Measurements from ENCODE around the gene DCBLD1.
A peak's percentile ranks its signal among the peaks of the same experiment; 100 is the strongest.
"Not testable (repeated sequence)": the region's sequence is repeated elsewhere in the genome, so short reads cannot be mapped to it uniquely, and the experiment has no call there.

DCBLD1 gene

GRCh38 chr6:117482240-117483003 lies at the start of gene DCBLD1:
Gene DCBLD1, plus strand, starts transcription at chr6:117482674. Its CDS starts 108 bp downstream, at chr6:117482782.
- peak within 1 kb of the TSS; percentile 84 for H3K4me3 ChIP-seq (ENCODE audit: control insufficient read depth, low read depth, low read length)
- peak; percentile 60 for DNase-seq (ENCODE audit: low read depth)
- no peak for TF ChIP-seq CTCF (conservative IDR thresholded peaks at IDR 0.05; ENCODE audit: control insufficient read depth, insufficient read depth, low read depth, low read length)

DNA sequence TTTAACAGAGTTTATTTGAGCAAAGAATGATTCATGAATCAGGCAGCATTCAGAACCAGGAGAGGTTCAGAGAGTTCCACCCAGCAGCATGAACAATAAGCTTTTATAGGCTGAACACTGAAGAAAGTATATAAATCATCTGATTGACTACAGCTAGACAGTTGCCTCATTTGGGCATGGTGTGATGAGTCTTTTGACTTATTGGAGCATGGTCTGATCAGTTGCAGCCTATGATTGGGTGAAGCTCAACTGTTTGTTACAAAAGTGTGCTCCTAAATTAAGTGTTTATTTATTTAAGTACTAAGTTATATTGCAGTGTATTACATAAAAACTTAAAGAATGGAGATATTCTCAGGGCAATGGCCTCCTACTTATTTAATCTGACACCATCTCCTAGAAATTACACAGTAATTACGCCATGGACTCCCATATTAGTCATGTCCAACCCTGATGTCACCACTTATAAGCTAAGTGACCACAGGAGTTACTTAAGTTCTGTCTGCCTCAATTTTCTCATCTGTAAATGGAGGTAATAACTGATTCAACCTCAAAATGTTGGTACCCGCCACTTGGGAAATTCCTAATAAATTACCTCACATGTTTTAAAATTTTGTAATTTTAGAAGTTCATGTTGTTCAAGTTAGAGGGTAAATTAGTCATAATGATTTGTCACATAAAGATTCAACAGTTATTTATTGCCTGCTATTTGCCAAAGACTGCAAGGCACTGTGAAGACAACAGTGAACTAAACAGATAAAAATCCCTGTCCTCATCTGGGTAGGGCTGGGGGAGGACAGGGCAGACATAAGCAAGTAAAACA lies 41.6 kb upstream of the DCBLD1 start:
- H3K4me3 ChIP-seq (ENCODE audit: control insufficient read depth, low read depth, low read length), result no peak overlapping the region
- DNase-seq (ENCODE audit: low read depth), result peak; percentile 99
- no peak for TF ChIP-seq CTCF (conservative IDR thresholded peaks at IDR 0.05; ENCODE audit: control insufficient read depth, insufficient read depth, low read depth, low read length)

- H3K4me3 ChIP-seq (ENCODE audit: control insufficient read depth, low read depth, low read length), result no peak overlapping the region
- peak; percentile 88 for DNase-seq (ENCODE audit: low read depth)
- no peak for TF ChIP-seq CTCF (conservative IDR thresholded peaks at IDR 0.05; ENCODE audit: control insufficient read depth, insufficient read depth, low read depth, low read length)
These were observed 40.6 kb upstream of the DCBLD1 start for GRCh38 chr6:117441824-117442264.

DNA sequence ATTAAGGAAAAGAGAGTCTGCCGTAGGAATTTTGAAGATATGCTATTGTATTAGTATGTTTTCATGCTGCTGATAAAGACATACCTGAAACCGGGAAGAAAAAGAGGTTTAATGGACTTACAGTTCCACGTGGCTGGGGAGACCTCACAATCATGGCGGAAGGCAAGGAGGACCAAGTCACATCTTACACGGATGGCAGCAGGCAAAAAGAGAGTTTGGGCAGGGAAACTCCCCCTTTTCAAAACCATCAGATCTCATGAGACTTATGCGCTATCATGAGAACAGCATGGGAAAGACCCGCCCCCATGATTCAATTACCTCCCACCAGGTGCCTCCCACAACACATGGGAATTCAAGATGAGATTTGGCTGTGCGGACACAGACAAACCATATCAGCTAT lies 40.2 kb upstream of the DCBLD1 start:
- not testable (repeated sequence) for H3K4me3 ChIP-seq (ENCODE audit: control insufficient read depth, low read depth, low read length)
- peak; percentile 38 for DNase-seq (ENCODE audit: low read depth)

DNA sequence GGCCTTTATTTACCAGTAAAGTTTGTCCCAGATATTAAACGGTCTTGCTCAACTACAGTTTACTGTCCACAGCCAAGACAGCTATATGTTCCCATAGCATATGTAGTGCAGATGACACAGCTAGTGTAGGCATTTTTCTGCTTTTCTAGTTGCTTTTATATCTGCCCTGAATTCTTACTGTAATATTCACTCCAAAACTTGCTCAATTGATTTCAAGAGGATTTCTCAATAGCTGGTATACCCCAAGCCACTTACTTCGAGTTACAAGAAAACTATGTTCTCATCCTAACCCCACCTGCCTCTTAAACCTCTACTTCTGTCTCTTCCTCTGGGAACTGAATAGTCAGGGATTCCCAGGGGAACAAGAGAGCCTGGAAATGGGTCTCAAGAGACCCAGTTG lies 37.9 kb upstream of the DCBLD1 start:
- TF ChIP-seq CTCF (conservative IDR thresholded peaks at IDR 0.05; ENCODE audit: control insufficient read depth, insufficient read depth, low read depth, low read length), result no peak
- H3K4me3 ChIP-seq (ENCODE audit: control insufficient read depth, low read depth, low read length), result no peak overlapping the region
- peak; percentile 91 for DNase-seq (ENCODE audit: low read depth)

GRCh38 chr6:117446861-117447260 lies 35.6 kb upstream of the DCBLD1 start:
- no peak for TF ChIP-seq CTCF (conservative IDR thresholded peaks at IDR 0.05; ENCODE audit: control insufficient read depth, insufficient read depth, low read depth, low read length)
- H3K4me3 ChIP-seq (ENCODE audit: control insufficient read depth, low read depth, low read length), result no peak overlapping the region
- DNase-seq (ENCODE audit: low read depth), result peak; percentile 24

DNA sequence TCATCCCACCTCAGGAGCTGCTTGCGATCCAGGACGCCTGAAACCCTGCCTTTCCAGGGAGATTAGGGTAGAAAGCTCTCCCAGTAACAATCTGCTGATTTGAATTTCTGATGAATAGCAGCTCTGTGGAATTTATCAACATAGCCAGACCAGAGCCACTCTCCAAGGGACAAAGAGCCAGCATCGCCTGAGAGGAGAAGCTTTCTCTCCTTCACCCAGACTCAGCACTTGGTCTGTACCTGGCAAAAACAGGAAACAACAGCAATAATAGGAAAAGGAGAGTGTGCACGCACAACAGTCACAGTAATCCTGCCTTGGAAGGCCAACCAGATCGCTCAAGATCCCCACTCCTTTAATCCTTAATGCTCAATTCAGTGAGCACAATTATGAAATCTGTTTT lies 34.5 kb upstream of the DCBLD1 start:
- TF ChIP-seq CTCF (conservative IDR thresholded peaks at IDR 0.05; ENCODE audit: control insufficient read depth, insufficient read depth, low read depth, low read length), result no peak
- H3K4me3 ChIP-seq (ENCODE audit: control insufficient read depth, low read depth, low read length), result no peak overlapping the region
- no peak for DNase-seq (ENCODE audit: low read depth)
